Ishikawa (cell line): ENCODE measurements around the gene KREMEN1.

ENCODE experiments used
- CEBPB ChIP-seq: IDR thresholded peaks from 2 replicates; pipeline ENCODE4 v1.6.1; 2012
- EGR1 ChIP-seq: IDR thresholded peaks from 2 replicates; pipeline ENCODE4 v1.6.1; 2012
- EP300 ChIP-seq: IDR thresholded peaks from 2 replicates; pipeline ENCODE4 v1.6.1; 2012; ENCODE audit warnings: borderline replicate concordance
- MAX ChIP-seq: IDR thresholded peaks from 2 replicates; pipeline ENCODE4 v1.6.1; 2012
- TAF1 ChIP-seq: IDR thresholded peaks from 2 replicates; pipeline ENCODE4 v1.6.1; 2012; ENCODE audit warnings: low read depth, mild to moderate bottlenecking
- YY1 ChIP-seq: IDR thresholded peaks from 2 replicates; pipeline ENCODE4 v1.6.1; 2012; ENCODE audit warnings: low read depth
- TF ChIP-seq, protein P1 (sequence below): IDR thresholded peaks from 2 replicates; pipeline ENCODE4 v1.6.1; 2012
- TF ChIP-seq, protein P2 (sequence below): IDR thresholded peaks from 2 replicates; pipeline ENCODE4 v1.6.1; 2012; ENCODE audit warnings: low read depth, mild to moderate bottlenecking

GRCh38 chr22:29088809-29089208, 16.0 kb downstream of the KREMEN1 start:
- TF ChIP-seq EP300 (no peak), EGR1 (no peak), CEBPB (no peak), YY1 (no peak), TAF1 (no peak), MAX (no peak)
- TF ChIP-seq, protein P1, sequence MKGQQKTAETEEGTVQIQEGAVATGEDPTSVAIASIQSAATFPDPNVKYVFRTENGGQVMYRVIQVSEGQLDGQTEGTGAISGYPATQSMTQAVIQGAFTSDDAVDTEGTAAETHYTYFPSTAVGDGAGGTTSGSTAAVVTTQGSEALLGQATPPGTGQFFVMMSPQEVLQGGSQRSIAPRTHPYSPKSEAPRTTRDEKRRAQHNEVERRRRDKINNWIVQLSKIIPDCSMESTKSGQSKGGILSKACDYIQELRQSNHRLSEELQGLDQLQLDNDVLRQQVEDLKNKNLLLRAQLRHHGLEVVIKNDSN, result no peak
- TF ChIP-seq, protein P2, sequence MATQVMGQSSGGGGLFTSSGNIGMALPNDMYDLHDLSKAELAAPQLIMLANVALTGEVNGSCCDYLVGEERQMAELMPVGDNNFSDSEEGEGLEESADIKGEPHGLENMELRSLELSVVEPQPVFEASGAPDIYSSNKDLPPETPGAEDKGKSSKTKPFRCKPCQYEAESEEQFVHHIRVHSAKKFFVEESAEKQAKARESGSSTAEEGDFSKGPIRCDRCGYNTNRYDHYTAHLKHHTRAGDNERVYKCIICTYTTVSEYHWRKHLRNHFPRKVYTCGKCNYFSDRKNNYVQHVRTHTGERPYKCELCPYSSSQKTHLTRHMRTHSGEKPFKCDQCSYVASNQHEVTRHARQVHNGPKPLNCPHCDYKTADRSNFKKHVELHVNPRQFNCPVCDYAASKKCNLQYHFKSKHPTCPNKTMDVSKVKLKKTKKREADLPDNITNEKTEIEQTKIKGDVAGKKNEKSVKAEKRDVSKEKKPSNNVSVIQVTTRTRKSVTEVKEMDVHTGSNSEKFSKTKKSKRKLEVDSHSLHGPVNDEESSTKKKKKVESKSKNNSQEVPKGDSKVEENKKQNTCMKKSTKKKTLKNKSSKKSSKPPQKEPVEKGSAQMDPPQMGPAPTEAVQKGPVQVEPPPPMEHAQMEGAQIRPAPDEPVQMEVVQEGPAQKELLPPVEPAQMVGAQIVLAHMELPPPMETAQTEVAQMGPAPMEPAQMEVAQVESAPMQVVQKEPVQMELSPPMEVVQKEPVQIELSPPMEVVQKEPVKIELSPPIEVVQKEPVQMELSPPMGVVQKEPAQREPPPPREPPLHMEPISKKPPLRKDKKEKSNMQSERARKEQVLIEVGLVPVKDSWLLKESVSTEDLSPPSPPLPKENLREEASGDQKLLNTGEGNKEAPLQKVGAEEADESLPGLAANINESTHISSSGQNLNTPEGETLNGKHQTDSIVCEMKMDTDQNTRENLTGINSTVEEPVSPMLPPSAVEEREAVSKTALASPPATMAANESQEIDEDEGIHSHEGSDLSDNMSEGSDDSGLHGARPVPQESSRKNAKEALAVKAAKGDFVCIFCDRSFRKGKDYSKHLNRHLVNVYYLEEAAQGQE, result no peak
